A673 (cell line): Measurements from ENCODE around the gene CMTM5. TPM values are rescaled to one million over a fixed set of nuclear protein-coding genes. Genes with fewer than 3 reads are reported as not detected.

Experiments
- BruUV-seq: library from RNA; stranded (reverse); fragments of 400-500 nt; replicated peaks from 2 replicates; lab custom pipeline; 2021; lab: Mats Ljungman, UMichigan
- CTCF ChIA-PET: fragments of 300-600 bp; sonication (Branson Sonifier 250); formaldehyde crosslinking; loops from one replicate; lab custom pipeline; 2022; ENCODE audit warnings: antibody characterized with exemption; lab: Charles Lee
- POLR2A ChIA-PET: fragments of 300-600 bp; sonication (Branson Sonifier 250); formaldehyde crosslinking; loops from one replicate; lab custom pipeline; 2022; ENCODE audit warnings: antibody characterized with exemption; ENCODE audit not compliant: low non-redundant PET; lab: Charles Lee
- DNase-seq: peaks from one replicate; pipeline ENCODE4 v3.0.0-alpha.2; 2015; ENCODE audit warnings: low spot score
- H3K27ac ChIP-seq: fragments of 200-600 bp; sonication (generic); 2 replicates; pipeline ENCODE4 v1.5.1; 2016; ENCODE audit warnings: mixed run types, low read depth, mild to moderate bottlenecking, mixed read lengths, antibody characterized with exemption, low read length; ENCODE audit not compliant: poor library complexity, severe bottlenecking
- H3K27me3 ChIP-seq: fragments of 200-600 bp; sonication (generic); replicated peaks from 2 replicates; pipeline ENCODE4 v1.6.1; 2017; ENCODE audit warnings: mixed run types, low read depth, mild to moderate bottlenecking, mixed read lengths, antibody characterized with exemption, low read length; ENCODE audit not compliant: insufficient read depth, poor library complexity
- H3K36me3 ChIP-seq: fragments of 200-600 bp; sonication (generic); 2 replicates; pipeline ENCODE4 v1.6.1; 2016; ENCODE audit warnings: mixed run types, mild to moderate bottlenecking, mixed read lengths, antibody characterized with exemption, low read length; ENCODE audit not compliant: insufficient read depth, poor library complexity, severe bottlenecking
- H3K4me1 ChIP-seq: fragments of 200-600 bp; sonication (generic); 2 replicates; pipeline ENCODE4 v1.6.1; 2017; ENCODE audit warnings: mixed run types, mild to moderate bottlenecking, mixed read lengths, antibody characterized with exemption, low read length; ENCODE audit not compliant: insufficient read depth, poor library complexity, severe bottlenecking
- H3K4me3 ChIP-seq: fragments of 200-600 bp; sonication (generic); 2 replicates; pipeline ENCODE4 v1.5.1; 2016; ENCODE audit warnings: low read depth, mixed run types, mild to moderate bottlenecking, mixed read lengths, low read length; ENCODE audit not compliant: poor library complexity, severe bottlenecking
- H3K9me3 ChIP-seq: fragments of 200-600 bp; sonication (generic); 2 replicates; pipeline ENCODE4 v1.6.1; 2016; ENCODE audit warnings: mixed run types, low read depth, mild to moderate bottlenecking, mixed read lengths, antibody characterized with exemption, low read length; ENCODE audit not compliant: poor library complexity, severe bottlenecking
- EZH2 ChIP-seq: fragments of 200-600 bp; sonication (generic); IDR thresholded peaks from 2 replicates; pipeline ENCODE4 v1.6.1; 2017; ENCODE audit warnings: borderline replicate concordance, low read depth, mild to moderate bottlenecking, mixed read lengths, antibody characterized with exemption, low read length; ENCODE audit not compliant: poor library complexity, severe bottlenecking
- intact Hi-C: fragments of 100-400 bp; cut with micrococcal nuclease; formaldehyde crosslinking; loops from one replicate; pipeline ENCODE4 v1.10.0; 2022; ENCODE audit not compliant: unreplicated experiment
- total RNA-seq: library from RNA; stranded (reverse); gene quantifications from 2 replicates; pipeline ENCODE4 v1.2.3, GENCODE V29; 2021
- TF ChIP-seq, protein P1 (sequence below): fragments of 300-800, 200-600 bp; sonication (generic); conservative IDR thresholded peaks from 2 replicates; pipeline ENCODE4 v1.5.1; 2017; ENCODE audit warnings: low read depth, mild to moderate bottlenecking, antibody characterized with exemption, low read length, moderate library complexity, mixed read lengths

Gene CMTM5
- total RNA-seq, 1 experiment from 2014 or later = not detected

DNA sequence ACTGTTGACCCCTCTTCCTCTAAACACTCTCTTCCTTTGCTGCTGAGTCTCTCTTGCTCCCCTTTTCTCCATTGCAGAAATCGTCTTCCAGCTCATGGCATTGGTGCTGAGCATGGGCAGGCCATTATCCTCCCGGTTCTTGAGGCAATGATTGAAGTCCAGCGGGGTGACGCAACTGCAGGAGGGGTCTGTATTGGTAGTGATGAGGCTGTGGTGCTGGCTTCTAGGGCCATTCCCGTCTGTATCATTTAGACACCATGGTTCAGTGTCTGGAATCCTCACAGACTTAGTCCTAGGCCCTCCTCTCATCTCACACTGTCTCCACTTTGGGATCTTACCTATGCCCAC, 23.4 kb upstream of the CMTM5 start:
- CTCF ChIA-PET = no interaction called here
- intact Hi-C loops = no loop called here
- Histone ChIP-seq H3K4me3 (no peak overlapping the region), H3K4me1 (peaks cover 5% of the 10 kb centered on the region), H3K36me3 (peaks cover 20% of the 10 kb centered on the region), H3K27me3 (no peaks in the 10 kb centered on the region), H3K27ac (no peak overlapping the region), H3K9me3 (no peaks in the 10 kb centered on the region)
- DNase-seq = no peak
- TF ChIP-seq EZH2 = no peak
- TF ChIP-seq, protein P1, sequence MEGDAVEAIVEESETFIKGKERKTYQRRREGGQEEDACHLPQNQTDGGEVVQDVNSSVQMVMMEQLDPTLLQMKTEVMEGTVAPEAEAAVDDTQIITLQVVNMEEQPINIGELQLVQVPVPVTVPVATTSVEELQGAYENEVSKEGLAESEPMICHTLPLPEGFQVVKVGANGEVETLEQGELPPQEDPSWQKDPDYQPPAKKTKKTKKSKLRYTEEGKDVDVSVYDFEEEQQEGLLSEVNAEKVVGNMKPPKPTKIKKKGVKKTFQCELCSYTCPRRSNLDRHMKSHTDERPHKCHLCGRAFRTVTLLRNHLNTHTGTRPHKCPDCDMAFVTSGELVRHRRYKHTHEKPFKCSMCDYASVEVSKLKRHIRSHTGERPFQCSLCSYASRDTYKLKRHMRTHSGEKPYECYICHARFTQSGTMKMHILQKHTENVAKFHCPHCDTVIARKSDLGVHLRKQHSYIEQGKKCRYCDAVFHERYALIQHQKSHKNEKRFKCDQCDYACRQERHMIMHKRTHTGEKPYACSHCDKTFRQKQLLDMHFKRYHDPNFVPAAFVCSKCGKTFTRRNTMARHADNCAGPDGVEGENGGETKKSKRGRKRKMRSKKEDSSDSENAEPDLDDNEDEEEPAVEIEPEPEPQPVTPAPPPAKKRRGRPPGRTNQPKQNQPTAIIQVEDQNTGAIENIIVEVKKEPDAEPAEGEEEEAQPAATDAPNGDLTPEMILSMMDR = no peak
- BruUV-seq = no TSS peak
- POLR2A ChIA-PET = interaction anchor here (0.5 to 1.0 kb wide), 2 partner anchors 26 to 301 kb away, joined by 3 to 4 read pairs; no protein-coding TSS in a partner anchor

DNA sequence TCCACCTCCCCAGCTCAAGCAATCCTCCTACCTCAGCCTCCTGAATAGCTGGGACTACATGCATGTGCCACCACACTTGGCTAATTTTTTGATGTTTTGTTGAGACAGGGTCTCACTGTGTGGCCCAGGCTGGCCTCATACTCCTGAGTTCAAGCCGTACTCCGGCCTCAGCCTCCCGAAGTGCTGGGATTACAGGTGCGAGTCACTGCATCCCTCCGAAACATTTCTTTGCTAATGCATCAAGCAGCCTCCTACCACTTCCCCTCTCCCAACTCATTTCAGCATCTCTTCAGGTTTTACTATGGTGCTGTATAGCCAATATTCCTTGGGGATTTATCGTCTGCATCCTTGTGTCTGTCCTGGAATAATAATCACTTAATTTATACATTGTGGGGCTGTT, 21.9 kb upstream of the CMTM5 start:
- Histone ChIP-seq H3K4me3 (no peak overlapping the region), H3K4me1 (peaks cover 5% of the 10 kb centered on the region), H3K36me3 (peaks cover 36% of the 10 kb centered on the region), H3K9me3 (no peaks in the 10 kb centered on the region), H3K27me3 (no peaks in the 10 kb centered on the region), H3K27ac (no peak overlapping the region)
- no peak for DNase-seq
- no TSS peak for BruUV-seq
- no peak for TF ChIP-seq EZH2
- TF ChIP-seq, protein P1 = no peak
- ChIA-PET CTCF (no interaction called here), POLR2A (no interaction called here)
- intact Hi-C loops = no loop called here

DNA sequence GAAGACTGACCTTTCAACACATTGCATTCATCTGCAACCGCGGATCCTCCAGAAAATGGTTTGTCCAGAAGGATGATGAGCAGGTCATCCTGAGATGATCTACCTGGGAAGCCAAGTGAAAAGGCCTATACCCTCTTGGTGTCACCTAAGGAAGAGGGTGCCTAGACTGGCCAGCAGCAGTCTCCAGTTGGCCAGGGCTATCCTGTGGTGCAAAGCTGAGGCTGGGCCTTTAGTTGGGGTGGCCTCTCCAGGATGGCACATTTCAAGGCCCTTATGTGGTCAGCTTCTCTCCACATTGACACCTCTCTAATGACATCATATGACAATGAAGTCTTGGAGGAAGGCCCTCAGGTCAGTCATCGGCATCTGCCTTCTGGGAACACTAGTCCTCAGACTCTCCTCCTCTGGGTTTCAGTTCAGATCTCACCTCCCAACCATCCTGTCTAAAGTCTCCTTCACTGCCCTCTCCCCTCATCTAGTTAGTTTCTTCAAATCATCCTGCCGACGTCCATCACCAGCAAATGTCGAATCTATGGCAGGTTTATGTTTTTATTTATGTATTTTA, 20.9 kb upstream of the CMTM5 start:
- H3K4me3 ChIP-seq = no peak overlapping the region
- TF ChIP-seq EZH2 = no peak
- TF ChIP-seq, protein P1 = no peak
- intact Hi-C loops = no loop called here
- BruUV-seq = no TSS peak
- H3K36me3 ChIP-seq = peaks cover 44% of the 10 kb centered on the region
- ChIA-PET POLR2A (no interaction called here), CTCF (no interaction called here)
- H3K27me3 ChIP-seq = no peaks in the 10 kb centered on the region
- H3K4me1 ChIP-seq = peaks cover 5% of the 10 kb centered on the region
- DNase-seq = no peak
- no peaks in the 10 kb centered on the region for H3K9me3 ChIP-seq
- no peak overlapping the region for H3K27ac ChIP-seq
